HepG2 (cell line): ENCODE results near the gene UPK1A. TPM values are rescaled to one million over a fixed set of nuclear protein-coding genes. Genes with fewer than 3 reads are reported as not detected.

Experiments used
- LCORL ChIP-seq, 2 experiments: fragments of 450-650 bp in 1 of 2; sonication (generic) in 1 of 2; formaldehyde crosslinking in 1 of 2; IDR thresholded peaks; 2 replicates each; pipeline versions ENCODE4 v1.5.0 to v1.6.1; 2017 to 2020; ENCODE audit warnings: antibody characterized with exemption in 1 of 2, missing genetic modification reagents in 1 of 2
- MAF1 ChIP-seq: sonication (generic); formaldehyde crosslinking; IDR thresholded peaks from 2 replicates; pipeline ENCODE4 v1.5.0; 2020; ENCODE audit warnings: missing genetic modification reagents, borderline replicate concordance
- MNT ChIP-seq: fragments of 450-650 bp; IDR thresholded peaks from 2 replicates; pipeline ENCODE4 v1.6.1; 2016
- PRDM15 ChIP-seq: sonication (generic); formaldehyde crosslinking; IDR thresholded peaks from 2 replicates; pipeline ENCODE4 v1.4.0; 2020; ENCODE audit warnings: missing genetic modification reagents
- RBFOX2 ChIP-seq: fragments of 200-400 bp; formaldehyde crosslinking; IDR thresholded peaks from 2 replicates; pipeline ENCODE4 v1.6.1; 2017; ENCODE audit warnings: low read depth, mild to moderate bottlenecking, low read length
- RFX3 ChIP-seq: IDR thresholded peaks from 2 replicates; pipeline ENCODE4 v1.6.1; 2016; ENCODE audit warnings: missing biosample characterization, missing genetic modification reagents
- ZNF12 ChIP-seq: sonication (generic); formaldehyde crosslinking; IDR thresholded peaks from 2 replicates; pipeline ENCODE4 v1.5.0; 2020; ENCODE audit warnings: missing genetic modification reagents
- ZNF33B ChIP-seq: sonication (generic); formaldehyde crosslinking; IDR thresholded peaks from 2 replicates; pipeline ENCODE4 v1.5.1; 2020; ENCODE audit warnings: mild to moderate bottlenecking, missing genetic modification reagents
- ZNF362 ChIP-seq: sonication (generic); formaldehyde crosslinking; IDR thresholded peaks from 2 replicates; pipeline ENCODE4 v1.4.0; 2020; ENCODE audit warnings: missing genetic modification reagents, mild to moderate bottlenecking, borderline replicate concordance
- ZNF513 ChIP-seq: sonication (generic); formaldehyde crosslinking; conservative IDR thresholded peaks from 2 replicates; pipeline ENCODE4 v1.5.0; 2020; ENCODE audit warnings: missing genetic modification reagents
- ZNF550 ChIP-seq: sonication (generic); formaldehyde crosslinking; IDR thresholded peaks from 2 replicates; pipeline ENCODE4 v1.4.0; 2020; ENCODE audit warnings: mild to moderate bottlenecking, missing genetic modification reagents, borderline replicate concordance
- ZNF557 ChIP-seq: sonication (generic); formaldehyde crosslinking; IDR thresholded peaks from 2 replicates; pipeline ENCODE4 v1.4.0; 2020; ENCODE audit warnings: missing genetic modification reagents
- ZNF572 ChIP-seq: sonication (generic); formaldehyde crosslinking; IDR thresholded peaks from 2 replicates; pipeline ENCODE4 v1.5.1; 2020; ENCODE audit warnings: mild to moderate bottlenecking, missing genetic modification reagents
- ZNF891 ChIP-seq: sonication (generic); formaldehyde crosslinking; IDR thresholded peaks from 2 replicates; pipeline ENCODE4 v1.5.0; 2020; ENCODE audit warnings: mild to moderate bottlenecking, missing genetic modification reagents
- polyA plus RNA-seq, 8 experiments: library from polyadenylated mRNA; depleted of rRNA in 3 of 8; stranded (reverse) in 7 of 8; unstranded in 1 of 8; fragments of >200 nt; fragmentation: Illumina TruSeq in 4 of 8; extraction: Trizol in 4 of 8; gene quantifications; 2 replicates each; pipeline versions ENCODE4 v1.2.1 to v1.2.3, GENCODE V29; 2011 to 2016; ENCODE audit warnings: low read depth in 4 of 8, missing spikeins in 1 of 8, mixed read lengths in 1 of 8; ENCODE audit not compliant: insufficient read depth in 1 of 8
- total RNA-seq, 5 experiments: library from RNA; depleted of rRNA; stranded (reverse); fragments of >200 nt; fragmentation: Illumina TruSeq; extraction: Trizol; gene quantifications; 2 replicates each; pipeline ENCODE4 v1.2.3, GENCODE V29; 2016; ENCODE audit warnings: low read depth in 1 of 5
- TF ChIP-seq, protein P1 (sequence below): IDR thresholded peaks from 2 replicates; pipeline ENCODE4 v1.6.1; 2016; ENCODE audit warnings: control low read depth
- TF ChIP-seq, protein P2 (sequence below): sonication (generic); formaldehyde crosslinking; IDR thresholded peaks from 2 replicates; pipeline ENCODE4 v1.5.0; 2020; ENCODE audit warnings: mild to moderate bottlenecking, missing genetic modification reagents, moderate library complexity
- TF ChIP-seq, protein P3 (sequence below): IDR thresholded peaks from 2 replicates; pipeline ENCODE4 v1.6.1; 2012; ENCODE audit warnings: inconsistent platforms

UPK1A gene
- total and polyA plus RNA-seq, 2 of the 13 experiments (the other 11 are each of a cell fraction or from before 2014, with no cell fraction given) = 2.9 TPM; not detected in 1

GRCh38 chr19:35628565-35629331 lies 37.6 kb upstream of the UPK1A start, which contains the start of gene RBM42 (continued):
- TF ChIP-seq, protein P1, sequence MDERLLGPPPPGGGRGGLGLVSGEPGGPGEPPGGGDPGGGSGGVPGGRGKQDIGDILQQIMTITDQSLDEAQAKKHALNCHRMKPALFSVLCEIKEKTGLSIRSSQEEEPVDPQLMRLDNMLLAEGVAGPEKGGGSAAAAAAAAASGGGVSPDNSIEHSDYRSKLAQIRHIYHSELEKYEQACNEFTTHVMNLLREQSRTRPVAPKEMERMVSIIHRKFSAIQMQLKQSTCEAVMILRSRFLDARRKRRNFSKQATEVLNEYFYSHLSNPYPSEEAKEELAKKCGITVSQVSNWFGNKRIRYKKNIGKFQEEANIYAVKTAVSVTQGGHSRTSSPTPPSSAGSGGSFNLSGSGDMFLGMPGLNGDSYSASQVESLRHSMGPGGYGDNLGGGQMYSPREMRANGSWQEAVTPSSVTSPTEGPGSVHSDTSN = no peak
- TF ChIP-seq ZNF362 (CRISPR knock-in tag) (peak; percentile 41; the same call in 1 of the 2 replicates), PRDM15 (no peak), RFX3 (CRISPR knock-in tag) (no peak), MNT (peak; percentile 59), ZNF557 (CRISPR knock-in tag) (no peak), LCORL (IDR thresholded peaks at IDR 0.05) (no peak), LCORL (CRISPR knock-in tag; IDR thresholded peaks at IDR 0.05) (peak; percentile 59), ZNF12 (CRISPR knock-in tag) (no peak), RBFOX2 (peak; percentile 84), ZNF572 (CRISPR knock-in tag) (no peak), ZNF33B (CRISPR knock-in tag) (no peak), ZNF891 (CRISPR knock-in tag) (peak; percentile 13; the same call in 1 of the 2 replicates), ZNF513 (CRISPR knock-in tag) (no peak), MAF1 (CRISPR knock-in tag) (peak; percentile 76; the same call in 1 of the 2 replicates), ZNF550 (CRISPR knock-in tag) (no peak)
- TF ChIP-seq, protein P2, sequence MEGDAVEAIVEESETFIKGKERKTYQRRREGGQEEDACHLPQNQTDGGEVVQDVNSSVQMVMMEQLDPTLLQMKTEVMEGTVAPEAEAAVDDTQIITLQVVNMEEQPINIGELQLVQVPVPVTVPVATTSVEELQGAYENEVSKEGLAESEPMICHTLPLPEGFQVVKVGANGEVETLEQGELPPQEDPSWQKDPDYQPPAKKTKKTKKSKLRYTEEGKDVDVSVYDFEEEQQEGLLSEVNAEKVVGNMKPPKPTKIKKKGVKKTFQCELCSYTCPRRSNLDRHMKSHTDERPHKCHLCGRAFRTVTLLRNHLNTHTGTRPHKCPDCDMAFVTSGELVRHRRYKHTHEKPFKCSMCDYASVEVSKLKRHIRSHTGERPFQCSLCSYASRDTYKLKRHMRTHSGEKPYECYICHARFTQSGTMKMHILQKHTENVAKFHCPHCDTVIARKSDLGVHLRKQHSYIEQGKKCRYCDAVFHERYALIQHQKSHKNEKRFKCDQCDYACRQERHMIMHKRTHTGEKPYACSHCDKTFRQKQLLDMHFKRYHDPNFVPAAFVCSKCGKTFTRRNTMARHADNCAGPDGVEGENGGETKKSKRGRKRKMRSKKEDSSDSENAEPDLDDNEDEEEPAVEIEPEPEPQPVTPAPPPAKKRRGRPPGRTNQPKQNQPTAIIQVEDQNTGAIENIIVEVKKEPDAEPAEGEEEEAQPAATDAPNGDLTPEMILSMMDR (CRISPR knock-in tag) = no peak
- TF ChIP-seq, protein P3, sequence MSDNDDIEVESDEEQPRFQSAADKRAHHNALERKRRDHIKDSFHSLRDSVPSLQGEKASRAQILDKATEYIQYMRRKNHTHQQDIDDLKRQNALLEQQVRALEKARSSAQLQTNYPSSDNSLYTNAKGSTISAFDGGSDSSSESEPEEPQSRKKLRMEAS = peak; percentile 69
